MCF 10A (cell line): ENCODE measurements around the gene ADM5. TPM values are rescaled to one million over a fixed set of nuclear protein-coding genes. Genes with fewer than 3 reads are reported as not detected.
"Not testable (repeated sequence)": the region's sequence is repeated elsewhere in the genome, so short reads cannot be mapped to it uniquely, and the experiment has no call there.

Source experiments
- BruUV-seq: library from RNA; stranded (reverse); fragments of 400-500 nt; replicated peaks from 2 replicates; lab custom pipeline; 2021; lab: Mats Ljungman, UMichigan
- CTCF ChIA-PET: fragments of 300-600 bp; sonication (Branson Sonifier 250); formaldehyde crosslinking; extraction: SDS; loops from one replicate; lab custom pipeline; 2021; ENCODE audit warnings: antibody characterized with exemption, inconsistent platforms; lab: Yijun Ruan, JAX
- POLR2A ChIA-PET: fragments of 300-600, 350-650 bp; sonication (Branson Sonifier 250); formaldehyde crosslinking; extraction: SDS; loops from one replicate; lab custom pipeline; 2020; ENCODE audit warnings: antibody characterized with exemption, inconsistent platforms; lab: Yijun Ruan, JAX
- DNase-seq: peaks from one replicate; pipeline ENCODE4 v3.0.0-alpha.2; 2018; ENCODE audit not compliant: unreplicated experiment
- H3K27ac Mint-ChIP-seq: one replicate; pipeline ENCODE4 v1.8.0; 2022; ENCODE audit warnings: mild to moderate bottlenecking, low read depth, mixed read lengths; ENCODE audit not compliant: unreplicated experiment
- H3K27me3 Mint-ChIP-seq: one replicate; pipeline ENCODE4 v1.8.0; 2022; ENCODE audit warnings: mixed read lengths; ENCODE audit not compliant: insufficient read depth, unreplicated experiment
- H3K36me3 Mint-ChIP-seq: one replicate; pipeline ENCODE4 v1.8.0; 2022; ENCODE audit warnings: mild to moderate bottlenecking, moderate library complexity, mixed read lengths; ENCODE audit not compliant: insufficient read depth, unreplicated experiment
- H3K4me1 Mint-ChIP-seq: one replicate; pipeline ENCODE4 v1.8.0; 2022; ENCODE audit warnings: mixed read lengths; ENCODE audit not compliant: insufficient read depth, unreplicated experiment
- H3K4me3 Mint-ChIP-seq: one replicate; pipeline ENCODE4 v1.8.0; 2022; ENCODE audit warnings: mild to moderate bottlenecking, moderate library complexity, mixed read lengths; ENCODE audit not compliant: unreplicated experiment
- H3K9me3 Mint-ChIP-seq: one replicate; pipeline ENCODE4 v1.8.0; 2022; ENCODE audit warnings: mixed read lengths; ENCODE audit not compliant: unreplicated experiment
- intact Hi-C: fragments of 100-400 bp; cut with micrococcal nuclease; formaldehyde crosslinking; loops from 2 replicates; pipeline ENCODE4 v1.14.1; 2022
- total RNA-seq: library from RNA; stranded (reverse); gene quantifications from 2 replicates; pipeline ENCODE4 v1.2.3, GENCODE V29; 2022
- TF ChIP-seq, protein P1 (sequence below): fragments of 200-600 bp; IDR thresholded peaks from one replicate; pipeline ENCODE4 v1.8.0; 2022; ENCODE audit warnings: antibody characterized with exemption, mild to moderate bottlenecking; ENCODE audit not compliant: unreplicated experiment

ADM5 gene
- total RNA-seq, 1 experiment from 2014 or later = 1.8 TPM

DNA sequence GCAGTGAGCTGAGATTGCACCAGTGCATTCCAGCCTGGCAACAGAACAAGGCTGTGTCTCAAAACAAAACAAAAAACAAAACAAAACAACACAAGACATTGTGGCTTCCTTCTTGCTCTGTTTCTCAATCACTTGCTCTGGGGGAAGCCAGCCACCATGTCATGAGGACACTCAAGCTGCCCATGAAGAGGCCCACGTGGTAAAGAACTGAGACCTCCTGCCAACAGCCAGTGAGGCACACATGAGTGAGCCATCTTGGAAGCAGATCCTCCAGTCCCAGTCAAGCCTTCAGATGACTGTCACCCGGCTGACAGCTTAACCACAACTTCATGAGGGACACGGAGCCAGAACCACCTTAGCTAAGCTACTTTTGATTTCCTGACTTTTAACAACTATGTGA lies 26.8 kb downstream of the ADM5 start:
- Mint-ChIP-seq H3K4me3 (no peak overlapping the region), H3K27ac (no peak overlapping the region), H3K27me3 (no peaks in the 10 kb centered on the region), H3K4me1 (no peaks in the 10 kb centered on the region), H3K9me3 (peaks cover 8% of the 10 kb centered on the region), H3K36me3 (no peaks in the 10 kb centered on the region)
- DNase-seq = no peak
- intact Hi-C loops = no loop called here
- CTCF ChIA-PET = interaction anchor here (0.5 to 0.7 kb wide), 3 partner anchors 92 to 1274 kb away, joined by 3 read pairs; no protein-coding TSS in a partner anchor
- TF ChIP-seq, protein P1, sequence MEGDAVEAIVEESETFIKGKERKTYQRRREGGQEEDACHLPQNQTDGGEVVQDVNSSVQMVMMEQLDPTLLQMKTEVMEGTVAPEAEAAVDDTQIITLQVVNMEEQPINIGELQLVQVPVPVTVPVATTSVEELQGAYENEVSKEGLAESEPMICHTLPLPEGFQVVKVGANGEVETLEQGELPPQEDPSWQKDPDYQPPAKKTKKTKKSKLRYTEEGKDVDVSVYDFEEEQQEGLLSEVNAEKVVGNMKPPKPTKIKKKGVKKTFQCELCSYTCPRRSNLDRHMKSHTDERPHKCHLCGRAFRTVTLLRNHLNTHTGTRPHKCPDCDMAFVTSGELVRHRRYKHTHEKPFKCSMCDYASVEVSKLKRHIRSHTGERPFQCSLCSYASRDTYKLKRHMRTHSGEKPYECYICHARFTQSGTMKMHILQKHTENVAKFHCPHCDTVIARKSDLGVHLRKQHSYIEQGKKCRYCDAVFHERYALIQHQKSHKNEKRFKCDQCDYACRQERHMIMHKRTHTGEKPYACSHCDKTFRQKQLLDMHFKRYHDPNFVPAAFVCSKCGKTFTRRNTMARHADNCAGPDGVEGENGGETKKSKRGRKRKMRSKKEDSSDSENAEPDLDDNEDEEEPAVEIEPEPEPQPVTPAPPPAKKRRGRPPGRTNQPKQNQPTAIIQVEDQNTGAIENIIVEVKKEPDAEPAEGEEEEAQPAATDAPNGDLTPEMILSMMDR = no peak
- no TSS peak for BruUV-seq
- POLR2A ChIA-PET = no interaction called here

DNA sequence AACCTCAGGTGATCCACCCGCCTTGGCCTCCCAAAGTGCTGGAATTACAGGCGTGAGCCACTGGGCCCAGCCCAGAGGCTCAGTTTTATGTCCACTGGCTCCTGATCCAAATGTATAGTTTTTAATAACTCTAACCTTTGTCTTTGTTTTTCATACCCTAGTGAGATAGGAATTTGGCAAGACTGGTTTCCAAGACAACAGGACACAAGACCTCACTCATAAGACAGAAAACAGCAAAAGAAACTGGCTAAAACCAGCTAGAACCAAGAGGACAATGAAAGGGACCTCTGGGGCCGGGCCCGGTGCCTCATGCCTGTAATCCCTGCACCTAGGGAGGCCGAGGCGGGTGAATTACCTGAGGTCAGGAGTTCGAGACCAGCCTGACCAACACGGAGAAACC lies 29.1 kb downstream of the ADM5 start:
- TF ChIP-seq, protein P1 = no peak
- no peaks in the 10 kb centered on the region for H3K36me3 Mint-ChIP-seq
- no peak for DNase-seq
- intact Hi-C loops = no loop called here
- CTCF ChIA-PET = interaction anchor here (0.9 kb wide), 1 partner anchor 148 kb away, joined by 4 read pairs; no protein-coding TSS in a partner anchor
- BruUV-seq = no TSS peak
- H3K27ac Mint-ChIP-seq = no peak overlapping the region
- H3K4me3 Mint-ChIP-seq = no peak overlapping the region
- H3K4me1 Mint-ChIP-seq = no peaks in the 10 kb centered on the region
- H3K27me3 Mint-ChIP-seq = no peaks in the 10 kb centered on the region
- POLR2A ChIA-PET = interaction anchor here (1.5 kb wide), 1 partner anchor 47 kb away, joined by 7 read pairs; no protein-coding TSS in a partner anchor
- H3K9me3 Mint-ChIP-seq = peaks cover 8% of the 10 kb centered on the region

DNA sequence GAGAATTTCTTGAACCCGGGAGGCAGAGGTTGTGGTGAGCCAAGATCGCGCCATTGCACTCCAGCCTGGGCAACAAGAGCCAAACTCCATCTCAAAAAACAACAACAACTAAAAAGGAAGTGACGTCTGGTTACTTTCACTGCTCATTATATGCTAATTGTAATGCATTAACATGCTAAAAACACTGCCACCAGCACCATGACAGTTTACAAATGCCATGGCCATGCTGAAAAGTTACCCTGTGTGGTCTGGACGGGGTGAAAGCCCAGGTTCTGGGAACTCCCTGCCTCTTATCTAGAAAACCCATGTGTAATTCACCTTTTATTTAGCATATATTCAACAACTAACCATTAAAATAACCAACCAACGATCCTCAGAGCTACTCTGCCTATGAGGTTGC lies 29.6 kb downstream of the ADM5 start:
- no peak for DNase-seq
- TF ChIP-seq, protein P1 = no peak
- Mint-ChIP-seq H3K9me3 (peaks cover 8% of the 10 kb centered on the region), H3K4me3 (no peak overlapping the region), H3K27me3 (no peaks in the 10 kb centered on the region), H3K36me3 (no peaks in the 10 kb centered on the region), H3K4me1 (no peaks in the 10 kb centered on the region), H3K27ac (no peak overlapping the region)
- CTCF ChIA-PET = no interaction called here
- POLR2A ChIA-PET = interaction anchor here (1.5 kb wide), 1 partner anchor 47 kb away, joined by 7 read pairs; no protein-coding TSS in a partner anchor
- intact Hi-C loops = no loop called here
- no TSS peak for BruUV-seq

DNA sequence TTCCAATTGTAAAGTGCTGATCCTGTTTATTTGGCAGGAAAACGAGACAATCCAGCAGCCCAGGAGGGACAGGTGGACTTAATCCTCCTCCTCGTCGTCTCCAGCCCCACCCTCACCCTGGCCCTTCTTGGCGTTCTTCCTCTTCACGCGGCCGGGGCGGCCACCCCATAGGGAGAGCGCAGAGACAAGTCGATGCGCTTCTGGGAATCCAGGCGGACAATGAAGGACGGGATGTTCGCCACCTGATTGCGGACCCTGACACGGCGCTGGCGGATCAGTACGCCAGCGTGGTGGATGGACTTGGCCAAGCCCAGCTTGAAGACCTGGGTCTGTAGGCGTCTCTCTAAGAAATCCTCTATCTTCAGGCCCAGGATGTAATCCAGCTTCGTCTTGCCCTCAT lies 30.0 kb downstream of the ADM5 start:
- H3K27ac Mint-ChIP-seq = not testable (repeated sequence)
- CTCF ChIA-PET = interaction anchor here (1.0 kb wide), 1 partner anchor 10 kb away, joined by 4 read pairs; no protein-coding TSS in a partner anchor

More for the DNA sequence above, 30.0 kb downstream of the ADM5 start:
- H3K4me3 Mint-ChIP-seq, POLR2A ChIA-PET, H3K4me1 Mint-ChIP-seq, H3K27me3 Mint-ChIP-seq, H3K36me3 Mint-ChIP-seq, DNase-seq, BruUV-seq, intact Hi-C loops, H3K9me3 Mint-ChIP-seq: not testable (repeated sequence)
